NCI-H460 (cell line): ENCODE measurements around the gene USP35. TPM values are rescaled to one million over a fixed set of nuclear protein-coding genes. Genes with fewer than 3 reads are reported as not detected.
"Not testable (repeated sequence)": the region's sequence is repeated elsewhere in the genome, so short reads cannot be mapped to it uniquely, and the experiment has no call there.

Experiments
- DNase-seq: peaks from one replicate; pipeline ENCODE4 v3.0.0-alpha.2; 2016; ENCODE audit warnings: low read depth; ENCODE audit errors: extremely low read depth
- total RNA-seq: library from RNA; depleted of rRNA; stranded (reverse); fragments of >200 nt; shearing (Covaris generic); gene quantifications from 2 replicates; pipeline ENCODE4 v1.2.3, GENCODE V29; 2014

The USP35 gene
- total RNA-seq, 1 experiment from 2014 or later: 3.8 TPM

- DNase-seq: peak; percentile 19
These were observed 39.7 kb downstream of the USP35 start for GRCh38 chr11:78228467-78228866.

GRCh38 chr11:78229106-78229505, 40.4 kb downstream of the USP35 start:
- no peak for DNase-seq

- DNase-seq: no peak
These were observed 41.6 kb downstream of the USP35 start for GRCh38 chr11:78230161-78230877.

- DNase-seq: no peak
These were observed 43.3 kb downstream of the USP35 start for GRCh38 chr11:78231962-78232501.

GRCh38 chr11:78233046-78233445, 44.3 kb downstream of the USP35 start:
- DNase-seq: not testable (repeated sequence)

GRCh38 chr11:78234006-78234405, 45.3 kb downstream of the USP35 start:
- no peak for DNase-seq

- no peak for DNase-seq
These were observed 48.8 kb downstream of the USP35 start for GRCh38 chr11:78237293-78238046.

- DNase-seq: no peak
These were observed 51.1 kb downstream of the USP35 start for GRCh38 chr11:78239781-78240180.

GRCh38 chr11:78241475-78241874, 52.8 kb downstream of the USP35 start:
- no peak for DNase-seq

- no peak for DNase-seq
These were observed 55.4 kb downstream of the USP35 start for GRCh38 chr11:78244080-78244479.

- no peak for DNase-seq
These were observed 56.0 kb downstream of the USP35 start for GRCh38 chr11:78244546-78245255.

- DNase-seq: no peak
These were observed 59.5 kb downstream of the USP35 start for GRCh38 chr11:78248191-78248590.

GRCh38 chr11:78248903-78249302, 60.2 kb downstream of the USP35 start:
- no peak for DNase-seq

GRCh38 chr11:78250099-78250498, 61.4 kb downstream of the USP35 start:
- no peak for DNase-seq

GRCh38 chr11:78251083-78251775, 62.5 kb downstream of the USP35 start:
- DNase-seq: no peak

GRCh38 chr11:78253797-78254196, 65.1 kb downstream of the USP35 start:
- no peak for DNase-seq

GRCh38 chr11:78254268-78254667, 65.5 kb downstream of the USP35 start:
- DNase-seq: no peak

- no peak for DNase-seq
These were observed 67.2 kb downstream of the USP35 start for GRCh38 chr11:78255919-78256318.

GRCh38 chr11:78256962-78257361, 68.2 kb downstream of the USP35 start:
- no peak for DNase-seq

GRCh38 chr11:78257654-78258053, 68.9 kb downstream of the USP35 start:
- DNase-seq: no peak
